Measurements from ENCODE around the gene ALDH16A1.

The ALDH16A1 gene

DNA sequence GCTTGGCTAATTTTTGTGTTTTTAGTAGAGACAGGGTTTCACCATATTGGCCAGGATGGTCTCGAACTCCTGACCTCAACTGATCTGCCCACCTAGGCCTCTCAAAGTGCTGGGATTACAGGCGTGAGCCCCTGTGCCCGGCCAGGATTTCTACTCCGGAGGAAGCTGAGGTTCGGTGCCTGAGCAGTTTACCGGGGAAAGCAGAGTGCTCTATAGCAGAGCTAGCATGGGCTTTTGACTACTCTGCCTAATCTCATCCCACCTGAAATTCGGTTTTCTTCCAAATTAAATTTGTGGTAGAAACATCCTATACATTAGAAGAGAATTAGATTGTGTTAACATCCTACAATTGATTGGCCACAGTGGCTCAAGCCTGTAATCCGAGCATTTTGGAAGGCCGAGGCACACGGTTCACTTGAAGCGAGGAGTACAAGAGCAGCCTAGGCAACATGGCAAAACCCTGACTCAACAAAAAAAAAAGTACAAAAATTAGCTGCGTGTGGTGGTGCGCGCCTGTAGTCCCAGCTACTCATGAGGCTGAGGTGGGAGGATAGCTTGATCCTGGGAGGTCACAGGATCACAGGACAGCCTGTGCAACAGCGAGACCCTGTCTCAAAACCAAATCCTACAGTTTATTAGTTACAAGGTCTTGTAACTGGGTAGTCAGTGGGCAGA, 36.0 kb downstream of the ALDH16A1 start:
- H3K27ac ChIP-seq = peak overlapping the region; percentile 88
- ChIA-PET POLR2A (ENCODE audit: low non-redundant PET) (interaction anchor here (0.6 kb wide), 2 partner anchors 37 to 432 kb away, joined by 3 to 4 read pairs; partner anchors contain the start of gene PIH1D1), CTCF (interaction anchor here (0.6 to 0.7 kb wide), 2 partner anchors 16 to 63 kb away, joined by 3 read pairs; no protein-coding TSS in a partner anchor)
- TF ChIP-seq, protein P1, sequence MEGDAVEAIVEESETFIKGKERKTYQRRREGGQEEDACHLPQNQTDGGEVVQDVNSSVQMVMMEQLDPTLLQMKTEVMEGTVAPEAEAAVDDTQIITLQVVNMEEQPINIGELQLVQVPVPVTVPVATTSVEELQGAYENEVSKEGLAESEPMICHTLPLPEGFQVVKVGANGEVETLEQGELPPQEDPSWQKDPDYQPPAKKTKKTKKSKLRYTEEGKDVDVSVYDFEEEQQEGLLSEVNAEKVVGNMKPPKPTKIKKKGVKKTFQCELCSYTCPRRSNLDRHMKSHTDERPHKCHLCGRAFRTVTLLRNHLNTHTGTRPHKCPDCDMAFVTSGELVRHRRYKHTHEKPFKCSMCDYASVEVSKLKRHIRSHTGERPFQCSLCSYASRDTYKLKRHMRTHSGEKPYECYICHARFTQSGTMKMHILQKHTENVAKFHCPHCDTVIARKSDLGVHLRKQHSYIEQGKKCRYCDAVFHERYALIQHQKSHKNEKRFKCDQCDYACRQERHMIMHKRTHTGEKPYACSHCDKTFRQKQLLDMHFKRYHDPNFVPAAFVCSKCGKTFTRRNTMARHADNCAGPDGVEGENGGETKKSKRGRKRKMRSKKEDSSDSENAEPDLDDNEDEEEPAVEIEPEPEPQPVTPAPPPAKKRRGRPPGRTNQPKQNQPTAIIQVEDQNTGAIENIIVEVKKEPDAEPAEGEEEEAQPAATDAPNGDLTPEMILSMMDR (conservative IDR thresholded peaks at IDR 0.05; ENCODE audit: low read depth) = no peak
- no peak for DNase-seq (ENCODE audit: low spot score)

DNA sequence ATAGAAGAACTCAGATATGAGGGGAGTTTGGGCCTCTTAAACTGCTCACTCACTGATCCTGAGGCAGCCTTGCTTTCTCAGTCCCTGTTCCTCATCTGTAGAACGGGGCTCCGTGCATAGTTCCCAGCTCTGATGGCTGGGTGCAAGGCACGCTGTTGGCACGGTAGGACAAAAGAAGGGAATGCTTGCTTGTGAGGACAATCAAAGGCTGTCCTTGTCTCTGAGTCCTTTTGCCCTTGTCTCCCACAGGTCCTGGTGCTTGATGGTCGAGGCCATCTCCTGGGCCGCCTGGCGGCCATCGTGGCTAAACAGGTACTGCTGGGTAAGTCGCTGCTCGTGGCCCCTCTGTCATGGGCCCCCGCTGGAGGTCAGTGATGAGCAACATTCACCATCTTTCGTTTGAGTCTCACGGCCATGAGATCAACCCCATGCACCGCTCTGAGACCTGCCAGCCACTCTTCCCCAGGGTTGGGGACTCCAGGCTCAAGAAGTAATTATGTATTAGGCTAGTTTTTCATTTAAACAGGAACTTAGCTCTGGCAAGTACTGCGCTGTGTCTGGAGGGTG, 36.7 kb downstream of the ALDH16A1 start:
- TF ChIP-seq, protein P1 (conservative IDR thresholded peaks at IDR 0.05; ENCODE audit: low read depth) = no peak
- CTCF ChIA-PET = interaction anchor here (0.6 kb wide), 1 partner anchor 64 kb away, joined by 3 read pairs; no protein-coding TSS in a partner anchor
- POLR2A ChIA-PET (ENCODE audit: low non-redundant PET) = interaction anchor here (0.6 kb wide), 1 partner anchor 38 kb away, joined by 3 read pairs; the partner anchor contains the start of gene PIH1D1
- no peak for DNase-seq (ENCODE audit: low spot score)
- H3K27ac ChIP-seq = peak overlapping the region; percentile 88

- ChIA-PET CTCF (no interaction called here), POLR2A (ENCODE audit: low non-redundant PET) (no interaction called here)
- TF ChIP-seq, protein P1 (conservative IDR thresholded peaks at IDR 0.05; ENCODE audit: low read depth) = no peak
- no peak for DNase-seq (ENCODE audit: low spot score)
- peak overlapping the region; percentile 88 for H3K27ac ChIP-seq
Observed at GRCh38 chr19:49490287-49491029, 37.4 kb downstream of the ALDH16A1 start.

DNA sequence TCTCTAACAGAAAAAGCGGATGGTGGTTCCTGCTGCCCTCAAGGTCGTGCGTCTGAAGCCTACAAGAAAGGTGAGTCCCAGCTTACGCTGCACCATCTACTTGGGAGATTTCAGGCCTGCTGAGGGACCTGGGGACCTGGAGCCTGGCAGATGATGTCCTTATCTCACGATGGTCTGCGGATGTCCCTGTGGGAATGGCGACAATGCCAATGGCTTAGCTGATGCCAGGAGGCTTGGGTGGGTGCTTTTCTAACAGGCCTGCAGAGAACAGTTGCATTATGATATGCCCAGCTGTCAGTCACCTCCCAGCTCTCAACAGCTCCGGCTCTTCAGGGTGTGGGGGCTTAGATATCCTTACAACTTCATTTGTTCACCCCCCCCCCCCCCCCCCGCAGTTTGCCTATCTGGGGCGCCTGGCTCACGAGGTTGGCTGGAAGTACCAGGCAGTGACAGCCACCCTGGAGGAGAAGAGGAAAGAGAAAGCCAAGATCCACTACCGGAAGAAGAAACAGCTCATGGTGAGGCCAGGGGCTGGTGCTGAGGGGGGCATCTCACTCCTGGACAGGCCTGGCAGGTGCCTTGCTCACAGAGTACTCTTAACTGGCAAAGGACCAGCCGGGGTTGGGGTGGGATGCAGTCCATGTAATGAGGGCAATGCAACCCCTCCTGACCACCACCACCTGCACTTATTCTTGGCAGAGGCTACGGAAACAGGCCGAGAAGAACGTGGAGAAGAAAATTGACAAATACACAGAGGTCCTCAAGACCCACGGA, 38.2 kb downstream of the ALDH16A1 start:
- H3K27ac ChIP-seq = peak overlapping the region; percentile 88
- ChIA-PET CTCF (no interaction called here), POLR2A (ENCODE audit: low non-redundant PET) (no interaction called here)
- DNase-seq (ENCODE audit: low spot score) = no peak
- TF ChIP-seq, protein P1 (conservative IDR thresholded peaks at IDR 0.05; ENCODE audit: low read depth) = no peak

DNA sequence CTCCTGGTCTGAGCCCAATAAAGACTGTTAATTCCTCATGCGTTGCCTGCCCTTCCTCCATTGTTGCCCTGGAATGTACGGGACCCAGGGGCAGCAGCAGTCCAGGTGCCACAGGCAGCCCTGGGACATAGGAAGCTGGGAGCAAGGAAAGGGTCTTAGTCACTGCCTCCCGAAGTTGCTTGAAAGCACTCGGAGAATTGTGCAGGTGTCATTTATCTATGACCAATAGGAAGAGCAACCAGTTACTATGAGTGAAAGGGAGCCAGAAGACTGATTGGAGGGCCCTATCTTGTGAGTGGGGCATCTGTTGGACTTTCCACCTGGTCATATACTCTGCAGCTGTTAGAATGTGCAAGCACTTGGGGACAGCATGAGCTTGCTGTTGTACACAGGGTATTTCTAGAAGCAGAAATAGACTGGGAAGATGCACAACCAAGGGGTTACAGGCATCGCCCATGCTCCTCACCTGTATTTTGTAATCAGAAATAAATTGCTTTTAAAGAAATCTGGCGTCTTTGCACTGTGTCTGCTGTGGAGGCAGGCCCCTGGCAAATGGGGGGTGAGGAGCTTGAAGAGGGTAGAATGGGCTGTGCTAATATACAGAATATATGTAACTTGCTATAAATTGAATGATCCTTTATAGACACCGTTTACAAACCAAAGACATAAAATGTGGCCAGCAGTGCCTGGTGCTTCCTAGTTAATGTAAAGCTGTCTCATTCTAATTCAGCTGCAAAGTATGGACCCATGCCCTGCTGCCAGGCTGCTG, 39.0 kb downstream of the ALDH16A1 start:
- no peak for DNase-seq (ENCODE audit: low spot score)
- TF ChIP-seq, protein P1 (conservative IDR thresholded peaks at IDR 0.05; ENCODE audit: low read depth) = no peak
- H3K27ac ChIP-seq = peak overlapping the region; percentile 88
- CTCF ChIA-PET = interaction anchor here (0.6 kb wide), 1 partner anchor 48 kb away, joined by 3 read pairs; no protein-coding TSS in a partner anchor
- POLR2A ChIA-PET (ENCODE audit: low non-redundant PET) = no interaction called here

All from RWPE1 (cell line).